Measurements from ENCODE around the gene AGBL4. TPM values are rescaled to one million over a fixed set of nuclear protein-coding genes. Genes with fewer than 3 reads are reported as not detected.

AGBL4 gene
- total and polyA plus RNA-seq, 2 of the 4 experiments (the other 2 are of a cell fraction): not detected

DNA sequence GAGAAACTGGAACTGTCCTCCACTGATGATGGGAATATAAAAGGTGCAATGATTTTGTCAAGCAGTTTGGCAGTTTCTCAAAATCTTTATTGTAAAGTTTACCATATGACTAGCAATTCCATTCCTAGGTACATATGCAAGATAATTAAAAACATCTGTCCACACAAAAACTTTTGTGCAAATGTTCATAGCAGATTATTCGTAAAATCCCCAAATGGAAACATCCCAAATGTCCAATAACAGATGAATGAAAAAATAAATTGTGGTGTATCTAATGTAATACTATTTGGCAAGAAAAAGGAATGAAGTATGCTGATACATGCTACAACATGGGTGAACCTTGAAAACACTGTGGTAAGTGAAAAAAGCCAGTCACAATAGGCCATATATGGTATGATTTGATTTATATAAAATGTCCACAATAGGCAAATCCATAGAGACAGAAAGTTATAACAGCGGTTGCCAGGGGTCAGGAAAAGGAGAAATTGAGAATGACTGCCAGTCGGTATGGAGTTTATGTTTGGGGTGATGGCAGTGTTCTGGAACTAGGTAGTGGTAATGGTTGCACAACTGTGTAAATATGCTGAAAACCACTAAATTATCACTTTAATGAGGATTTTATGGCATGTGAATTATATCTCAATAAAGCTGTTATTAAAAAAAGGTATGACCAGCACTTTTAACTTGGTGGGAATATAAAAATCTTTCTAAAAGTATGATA is 1165.4 kb downstream of the AGBL4 start:
- Histone ChIP-seq H3K9ac (ENCODE audit: low read depth, low read length) (no peak overlapping the region), H3K27me3 (ENCODE audit: control insufficient read depth, insufficient read depth, low read length) (no peaks in the 10 kb centered on the region), H3K4me1 (ENCODE audit: control insufficient read depth, insufficient read depth, low read length) (no peaks in the 10 kb centered on the region), H3K4me2 (ENCODE audit: low read depth, low read length) (no peak overlapping the region), H3K14ac (replicated peaks; ENCODE audit: low read depth, low read length) (no peak overlapping the region), H4K91ac (ENCODE audit: insufficient read depth, low read depth, low read length) (no peak overlapping the region), H2AK9ac (replicated peaks; ENCODE audit: low read depth, low read length, poor library complexity) (no peak overlapping the region), H2BK5ac (ENCODE audit: low read depth, low read length, poor library complexity, severe bottlenecking) (no peak overlapping the region), H3K27ac (ENCODE audit: insufficient read depth, low read length) (no peak overlapping the region), H3K18ac (ENCODE audit: low read depth, low read length) (no peak overlapping the region), H2AFZ (replicated peaks; ENCODE audit: low read length, poor library complexity) (no peak overlapping the region), H2BK15ac (ENCODE audit: low read depth, low read length) (no peak overlapping the region), H2BK20ac (ENCODE audit: low read depth, low read length) (no peak overlapping the region), H3K9me3 (ENCODE audit: control insufficient read depth, insufficient read depth, low read length) (peaks cover 3% of the 10 kb centered on the region; the same call in 1 of the 2 replicates), H3K23ac (ENCODE audit: low read depth, low read length) (no peak overlapping the region), H4K5ac (ENCODE audit: low read depth, low read length) (no peak overlapping the region), H4K20me1 (ENCODE audit: insufficient read depth, low read length) (no peaks in the 10 kb centered on the region), H3K79me1 (ENCODE audit: low read depth in 1 of 2, low read length in 2 of 2) (no peaks in the 10 kb centered on the region), H2AK5ac (ENCODE audit: low read depth, low read length) (no peak overlapping the region), H3K4me3 (ENCODE audit: insufficient read depth, low read depth, low read length) (no peak overlapping the region), H3K36me3 (ENCODE audit: control insufficient read depth, insufficient read depth, low read length) (no peaks in the 10 kb centered on the region), H3K9me1 (ENCODE audit: insufficient read depth, low read length) (no peaks in the 10 kb centered on the region), H3K56ac (ENCODE audit: extremely low read depth, insufficient read depth, low read length) (no peak overlapping the region), H2BK120ac (ENCODE audit: low read depth, low read length) (no peak overlapping the region), H3K4ac (ENCODE audit: low read depth, low read length) (no peak overlapping the region), H4K8ac (ENCODE audit: low read depth in 2 of 2, low read length in 2 of 2) (no peak overlapping the region)
- POLR2A ChIA-PET (ENCODE audit: unreplicated experiment): no interaction called here
- dilution Hi-C loops (cut with HindIII; ENCODE audit: low sequenced_read_pairs, unreplicated experiment) (no loop called here), in situ Hi-C loops (cut with MboI; ENCODE audit: low sequenced_read_pairs) (no loop called here), intact Hi-C loops (cut with micrococcal nuclease) (no loop called here)
- ATAC-seq (ENCODE audit: low read depth) (no peak), DNase-seq (no peak)
- CTCF ChIA-PET: no interaction called here
- no TSS peak for BruUV-seq (replicated peaks)
- no peak for TF ChIP-seq CHD1 (IDR thresholded peaks at IDR 0.05; ENCODE audit: low read depth, low read length)
- TF ChIP-seq NFE2L2 (IDR thresholded peaks at IDR 0.05; ENCODE audit: low read depth, low read length): no peak
- no peak for TF ChIP-seq POLR2A (IDR thresholded peaks at IDR 0.05; ENCODE audit: low read depth, low read length)
- TF ChIP-seq FOS (IDR thresholded peaks at IDR 0.05; ENCODE audit: low read depth, low read length): no peak
- TF ChIP-seq RAD21 (IDR thresholded peaks at IDR 0.05; ENCODE audit: low read length): no peak
- TF ChIP-seq, protein P1, sequence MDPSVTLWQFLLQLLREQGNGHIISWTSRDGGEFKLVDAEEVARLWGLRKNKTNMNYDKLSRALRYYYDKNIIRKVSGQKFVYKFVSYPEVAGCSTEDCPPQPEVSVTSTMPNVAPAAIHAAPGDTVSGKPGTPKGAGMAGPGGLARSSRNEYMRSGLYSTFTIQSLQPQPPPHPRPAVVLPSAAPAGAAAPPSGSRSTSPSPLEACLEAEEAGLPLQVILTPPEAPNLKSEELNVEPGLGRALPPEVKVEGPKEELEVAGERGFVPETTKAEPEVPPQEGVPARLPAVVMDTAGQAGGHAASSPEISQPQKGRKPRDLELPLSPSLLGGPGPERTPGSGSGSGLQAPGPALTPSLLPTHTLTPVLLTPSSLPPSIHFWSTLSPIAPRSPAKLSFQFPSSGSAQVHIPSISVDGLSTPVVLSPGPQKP (IDR thresholded peaks at IDR 0.05; ENCODE audit: borderline replicate concordance, low read depth, low read length): no peak
- no peak for TF ChIP-seq RCOR1 (IDR thresholded peaks at IDR 0.05; ENCODE audit: insufficient replicate concordance, low read length)
- TF ChIP-seq MXI1 (IDR thresholded peaks at IDR 0.05; ENCODE audit: borderline replicate concordance, low read depth, low read length): no peak
- no peak for TF ChIP-seq CEBPB (IDR thresholded peaks at IDR 0.05; ENCODE audit: low read depth, low read length)
- no peak for TF ChIP-seq MAFK (IDR thresholded peaks at IDR 0.05; ENCODE audit: low read depth, low read length)
- TF ChIP-seq RFX5 (IDR thresholded peaks at IDR 0.05; ENCODE audit: low read depth, low read length): no peak
- TF ChIP-seq BHLHE40 (IDR thresholded peaks at IDR 0.05; ENCODE audit: low read depth, low read length): no peak
- no peak for TF ChIP-seq SMC3 (IDR thresholded peaks at IDR 0.05; ENCODE audit: low read depth, low read length)
- TF ChIP-seq MAZ (IDR thresholded peaks at IDR 0.05; ENCODE audit: borderline replicate concordance, low read depth, low read length): no peak
- no CpG with 5 or more reads among the region's 3 CpGs for WGBS, 2 experiments (ENCODE audit: extremely low coverage in 2 of 2, insufficient read length in 1 of 2)
